GM23338 (cell line): ENCODE results near the gene ZNF276. TPM values are rescaled to one million over a fixed set of nuclear protein-coding genes. Genes with fewer than 3 reads are reported as not detected.

ENCODE experiments used
- ATAC-seq: fragments of 200-7000 bp; cut with Tn5 transposase; 3 replicates; pipeline ENCODE4 v1.9.1; 2020
- DNase-seq: peaks from one replicate; pipeline ENCODE4 v3.0.0-alpha.2; 2015; ENCODE audit warnings: low spot score
- H2AFZ ChIP-seq: fragments of 200-600 bp; sonication (generic); 2 replicates; pipeline ENCODE4 v1.8.0; 2016; ENCODE audit warnings: antibody characterized with exemption, mild to moderate bottlenecking, moderate library complexity
- H3F3A ChIP-seq: fragments of 200-600 bp; sonication (generic); replicated peaks from 2 replicates; pipeline ENCODE4 v1.8.0; 2017; ENCODE audit warnings: antibody characterized with exemption, mixed run types, low read depth
- H3K27ac ChIP-seq: fragments of 200-600 bp; sonication (generic); 2 replicates; pipeline ENCODE4 v1.6.1; 2016; ENCODE audit warnings: low read depth
- H3K27me3 ChIP-seq: fragments of 200-600 bp; sonication (generic); 2 replicates; pipeline ENCODE4 v1.8.0; 2016; ENCODE audit warnings: mild to moderate bottlenecking, mixed run types, moderate library complexity; ENCODE audit not compliant: insufficient read depth
- H3K36me3 ChIP-seq: fragments of 200-600 bp; sonication (generic); 2 replicates; pipeline ENCODE4 v1.8.0; 2016; ENCODE audit warnings: mild to moderate bottlenecking; ENCODE audit not compliant: insufficient read depth
- H3K4me1 ChIP-seq: fragments of 200-600 bp; sonication (generic); 2 replicates; pipeline ENCODE4 v1.8.0; 2016; ENCODE audit warnings: mild to moderate bottlenecking, moderate library complexity; ENCODE audit not compliant: insufficient read depth
- H3K4me2 ChIP-seq: fragments of 200-600 bp; sonication (generic); 2 replicates; pipeline ENCODE4 v1.7.1; 2017; ENCODE audit warnings: mixed run types
- H3K4me3 ChIP-seq: fragments of 200-600 bp; sonication (generic); 2 replicates; pipeline ENCODE4 v1.6.1; 2016; ENCODE audit warnings: mixed run types
- H3K79me2 ChIP-seq: fragments of 200-600 bp; sonication (generic); replicated peaks from 2 replicates; pipeline ENCODE4 v1.8.0; 2017; ENCODE audit warnings: mild to moderate bottlenecking; ENCODE audit not compliant: insufficient read depth
- H3K9me2 ChIP-seq: fragments of 200-600 bp; sonication (generic); 2 replicates; pipeline ENCODE4 v1.8.0; 2017; ENCODE audit not compliant: insufficient read depth
- H4K20me1 ChIP-seq: fragments of 200-600 bp; sonication (generic); replicated peaks from 2 replicates; pipeline ENCODE4 v1.8.0; 2017; ENCODE audit warnings: mild to moderate bottlenecking; ENCODE audit not compliant: insufficient read depth
- H3K27ac Mint-ChIP-seq: 2 replicates; pipeline ENCODE4 v1.8.0; 2020; ENCODE audit warnings: inconsistent platforms, mild to moderate bottlenecking, moderate library complexity, mixed read lengths
- H3K27me3 Mint-ChIP-seq: 3 replicates; pipeline ENCODE4 v1.8.0; 2022; ENCODE audit warnings: low read depth, mild to moderate bottlenecking, moderate library complexity, mixed read lengths, inconsistent platforms; ENCODE audit not compliant: insufficient read depth, poor library complexity
- H3K36me3 Mint-ChIP-seq: 3 replicates; pipeline ENCODE4 v1.8.0; 2021; ENCODE audit warnings: low read depth, mild to moderate bottlenecking, inconsistent platforms, moderate library complexity, mixed read lengths
- H3K4me1 Mint-ChIP-seq: 3 replicates; pipeline ENCODE4 v1.8.0; 2020; ENCODE audit warnings: mild to moderate bottlenecking, inconsistent platforms, mixed read lengths
- H3K4me3 Mint-ChIP-seq: 3 replicates; pipeline ENCODE4 v1.8.0; 2021; ENCODE audit warnings: moderate library complexity, mild to moderate bottlenecking, inconsistent platforms, mixed read lengths
- H3K9me3 Mint-ChIP-seq: 3 replicates; pipeline ENCODE4 v1.8.0; 2020; ENCODE audit warnings: moderate library complexity, mild to moderate bottlenecking, inconsistent platforms, mixed read lengths
- CREB1 ChIP-seq: fragments of 250-450 bp; sonication (Bioruptor Pico); IDR thresholded peaks from 2 replicates; pipeline ENCODE4 v1.5.0; 2020; ENCODE audit warnings: low read depth, mild to moderate bottlenecking, moderate library complexity
- CTCF ChIP-seq, 2 experiments: fragments of 200-600 bp in 1 of 2; sonication (generic) in 1 of 2; conservative IDR thresholded peaks; 2 replicates each; pipeline versions ENCODE4 v1.5.1 to v1.6.1; 2016 to 2017; ENCODE audit warnings: antibody characterized with exemption in 2 of 2, low read depth in 2 of 2, mild to moderate bottlenecking in 2 of 2, moderate library complexity in 1 of 2
- ETS1 ChIP-seq: IDR thresholded peaks from 2 replicates; pipeline ENCODE4 v1.6.1; 2016; ENCODE audit warnings: antibody characterized with exemption
- EZH2 ChIP-seq: fragments of 200-600 bp; sonication (generic); IDR thresholded peaks from one replicate; pipeline ENCODE4 v1.8.0; 2017; ENCODE audit warnings: antibody characterized with exemption, mild to moderate bottlenecking, low read depth; ENCODE audit not compliant: unreplicated experiment
- REST ChIP-seq: IDR thresholded peaks from one replicate; pipeline ENCODE4 v1.6.1; 2018; ENCODE audit warnings: antibody characterized with exemption; ENCODE audit not compliant: unreplicated experiment
- ZNF114 ChIP-seq: fragments of 250-450 bp; sonication (Bioruptor Pico); IDR thresholded peaks from 2 replicates; pipeline ENCODE4 v1.5.0; 2020; ENCODE audit warnings: mild to moderate bottlenecking, moderate library complexity
- ZNF331 ChIP-seq: fragments of 250-450 bp; sonication (Bioruptor Pico); IDR thresholded peaks from 2 replicates; pipeline ENCODE4 v1.5.0; 2020; ENCODE audit warnings: low read depth, mild to moderate bottlenecking, moderate library complexity
- ZNF462 ChIP-seq: fragments of 250-450 bp; sonication (Bioruptor Pico); IDR thresholded peaks from 2 replicates; pipeline ENCODE4 v1.5.0; 2020; ENCODE audit warnings: mild to moderate bottlenecking, moderate library complexity
- polyA plus RNA-seq: library from polyadenylated mRNA; unstranded; fragments of >200 nt; fragmentation: Nextera tagmentation; extraction: Ambion mirVana; gene quantifications from 2 replicates; pipeline ENCODE4 v1.2.1, GENCODE V29; 2016
- total RNA-seq: library from RNA; depleted of rRNA; stranded (reverse); fragments of >200 nt; shearing (Covaris generic); gene quantifications from 2 replicates; pipeline ENCODE4 v1.2.3, GENCODE V29; 2014

Gene ZNF276
- total and polyA plus RNA-seq, 2 experiments from 2014 or later = 3.4 to 15.6 TPM

GRCh38 chr16:89691986-89692569 lies 29.3 kb upstream of the ZNF276 start:
- ATAC-seq = no peak
- Mint-ChIP-seq H3K27me3 (peaks cover 26% of the 10 kb centered on the region), H3K4me1 (peaks cover 7% of the 10 kb centered on the region; the same call in 2 of the 3 replicates), H3K36me3 (peaks cover 50% of the 10 kb centered on the region), H3K9me3 (no peaks in the 10 kb centered on the region), H3K27ac (no peak overlapping the region), H3K4me3 (no peak overlapping the region)
- peaks cover 4% of the 10 kb centered on the region; the same call in 1 of the 2 replicates for H4K20me1 ChIP-seq
- H3K36me3 ChIP-seq = 0 out of 2 replicates have a peak, but pooled peaks cover 2% of the 10 kb centered on the region
- H3K9me2 ChIP-seq = no peaks in the 10 kb centered on the region
- no peak overlapping the region for H2AFZ ChIP-seq
- TF ChIP-seq CTCF (conservative IDR thresholded peaks at IDR 0.05; ENCODE audit: low read depth in 2 of 2) (no peak), ZNF462 (CRISPR knock-in tag) (no peak), CREB1 (no peak), EZH2 (no peak), REST (no peak), ZNF331 (CRISPR knock-in tag) (no peak), ETS1 (no peak), ZNF114 (CRISPR knock-in tag) (no peak)
- H3K4me3 ChIP-seq = no peak overlapping the region
- H3K79me2 ChIP-seq = peaks cover 12% of the 10 kb centered on the region
- H3K4me2 ChIP-seq = no peak overlapping the region
- no peak overlapping the region for H3K27ac ChIP-seq
- H3K27me3 ChIP-seq = no peaks in the 10 kb centered on the region
- DNase-seq = no peak
- 0 out of 2 replicates have a peak, but pooled peaks cover 8% of the 10 kb centered on the region for H3K4me1 ChIP-seq
- 0 out of 2 replicates have a peak, but pooled peaks cover 10% of the 10 kb centered on the region for H3F3A ChIP-seq
